ENCODE results near the gene RPS15.

The RPS15 gene

DNA sequence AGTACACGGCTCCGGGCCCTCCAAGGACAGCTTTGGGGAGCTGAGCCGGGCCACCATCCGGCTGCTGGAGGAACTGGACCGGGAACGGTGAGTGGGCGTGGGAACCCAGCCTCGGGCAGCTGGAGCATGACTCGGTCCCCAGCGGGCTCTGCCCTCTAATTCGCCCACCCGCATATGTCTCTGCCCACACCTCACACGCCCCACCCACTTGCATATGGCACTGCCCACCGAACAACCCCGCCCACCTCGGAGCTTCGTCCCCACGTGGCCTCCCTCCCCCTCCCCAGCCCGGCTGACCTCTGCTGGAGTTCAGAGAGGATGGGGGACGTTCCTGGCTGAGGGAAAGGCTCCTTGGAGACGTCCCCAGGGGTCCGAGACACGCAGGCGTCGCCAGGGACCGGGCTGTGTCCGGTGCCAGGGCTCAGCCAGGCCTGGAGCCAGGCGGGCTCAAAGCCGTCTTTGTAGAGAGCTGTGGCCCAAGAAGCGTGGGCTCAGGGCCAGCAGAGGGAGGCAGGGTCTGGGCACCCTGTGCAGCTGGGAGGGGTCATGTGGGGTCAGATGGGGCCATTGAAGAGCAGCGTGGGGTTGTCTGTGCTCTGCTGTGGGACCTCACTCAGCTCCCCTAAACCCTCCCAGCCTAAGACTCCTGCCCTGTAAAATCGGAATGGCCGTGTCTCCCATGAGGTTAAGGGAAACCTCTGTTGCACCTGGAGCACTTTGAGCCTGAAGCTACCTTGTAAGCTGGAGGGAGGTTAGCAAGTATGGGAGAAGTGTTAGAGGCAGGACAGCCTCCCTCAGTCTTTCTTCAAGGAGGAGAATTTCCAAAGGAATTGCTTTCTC is 15.5 kb downstream of the RPS15 start:
- Histone ChIP-seq H3K36me3 (replicated peaks; ENCODE audit: insufficient read depth, low read length) (no peaks in the 10 kb centered on the region), H3K9me2 (replicated peaks; ENCODE audit: insufficient read depth, low read length) (no peaks in the 10 kb centered on the region), H3K9ac (ENCODE audit: low read length) (no peak overlapping the region), H3K4me3 (ENCODE audit: low read length) (no peak overlapping the region), H3K9me3 (replicated peaks; ENCODE audit: insufficient read depth, low read length) (no peaks in the 10 kb centered on the region), H3K27me3 (replicated peaks; ENCODE audit: insufficient read depth, low read length) (peaks cover 67% of the 10 kb centered on the region), H3K4me2 (ENCODE audit: low read depth, low read length) (no peak overlapping the region), H3K4me1 (ENCODE audit: low read length) (peaks cover 13% of the 10 kb centered on the region; the same call in 1 of the 2 replicates), H3K27ac (ENCODE audit: low read length) (no peak overlapping the region), H2AFZ (ENCODE audit: low read length) (no peak overlapping the region), H3F3A (ENCODE audit: insufficient read depth, low read length) (peaks cover 19% of the 10 kb centered on the region), H4K20me1 (ENCODE audit: insufficient read depth, low read length) (no peaks in the 10 kb centered on the region; the same call in 1 of the 2 replicates), H3K79me2 (ENCODE audit: low read length) (no peaks in the 10 kb centered on the region)
- TF ChIP-seq, protein P1, sequence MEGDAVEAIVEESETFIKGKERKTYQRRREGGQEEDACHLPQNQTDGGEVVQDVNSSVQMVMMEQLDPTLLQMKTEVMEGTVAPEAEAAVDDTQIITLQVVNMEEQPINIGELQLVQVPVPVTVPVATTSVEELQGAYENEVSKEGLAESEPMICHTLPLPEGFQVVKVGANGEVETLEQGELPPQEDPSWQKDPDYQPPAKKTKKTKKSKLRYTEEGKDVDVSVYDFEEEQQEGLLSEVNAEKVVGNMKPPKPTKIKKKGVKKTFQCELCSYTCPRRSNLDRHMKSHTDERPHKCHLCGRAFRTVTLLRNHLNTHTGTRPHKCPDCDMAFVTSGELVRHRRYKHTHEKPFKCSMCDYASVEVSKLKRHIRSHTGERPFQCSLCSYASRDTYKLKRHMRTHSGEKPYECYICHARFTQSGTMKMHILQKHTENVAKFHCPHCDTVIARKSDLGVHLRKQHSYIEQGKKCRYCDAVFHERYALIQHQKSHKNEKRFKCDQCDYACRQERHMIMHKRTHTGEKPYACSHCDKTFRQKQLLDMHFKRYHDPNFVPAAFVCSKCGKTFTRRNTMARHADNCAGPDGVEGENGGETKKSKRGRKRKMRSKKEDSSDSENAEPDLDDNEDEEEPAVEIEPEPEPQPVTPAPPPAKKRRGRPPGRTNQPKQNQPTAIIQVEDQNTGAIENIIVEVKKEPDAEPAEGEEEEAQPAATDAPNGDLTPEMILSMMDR (IDR thresholded peaks at IDR 0.05; ENCODE audit: low read length), result no peak
- DNase-seq, result no peak

DNA sequence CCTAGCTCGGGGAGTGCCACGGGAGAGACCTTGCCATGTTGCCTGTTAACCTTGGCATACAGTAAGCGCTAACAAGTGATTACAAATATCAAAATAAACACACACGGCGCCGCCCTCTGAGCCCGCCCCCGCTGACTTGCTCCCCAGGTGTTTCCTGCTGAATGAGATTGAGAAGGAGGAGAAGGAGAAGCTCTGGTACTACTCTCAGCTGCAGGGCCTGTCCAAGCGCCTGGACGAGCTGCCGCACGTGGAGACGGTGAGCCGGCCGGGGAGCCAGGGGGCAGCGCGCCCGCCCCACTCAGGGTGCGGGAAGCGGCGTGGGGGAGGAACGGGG is 16.8 kb downstream of the RPS15 start:
- peak overlapping the region; percentile 26; the same call in 1 of the 2 replicates for H3K9ac ChIP-seq (ENCODE audit: low read length)
- H3K79me2 ChIP-seq (ENCODE audit: low read length), result no peaks in the 10 kb centered on the region
- peak overlapping the region; percentile 62 for H2AFZ ChIP-seq (ENCODE audit: low read length)
- H3K4me3 ChIP-seq (ENCODE audit: low read length), result peak overlapping the region; percentile 43
- H4K20me1 ChIP-seq (ENCODE audit: insufficient read depth, low read length), result no peaks in the 10 kb centered on the region
- H3K36me3 ChIP-seq (replicated peaks; ENCODE audit: insufficient read depth, low read length), result no peaks in the 10 kb centered on the region
- DNase-seq, result peak; percentile 70
- peak overlapping the region; percentile 88 for H3K4me2 ChIP-seq (ENCODE audit: low read depth, low read length)
- H3K9me3 ChIP-seq (replicated peaks; ENCODE audit: insufficient read depth, low read length), result no peaks in the 10 kb centered on the region
- peaks cover 61% of the 10 kb centered on the region for H3K27me3 ChIP-seq (replicated peaks; ENCODE audit: insufficient read depth, low read length)
- TF ChIP-seq EZH2phosphoT487 (IDR thresholded peaks at IDR 0.05; ENCODE audit: low read length) (no peak), EZH2 (optimal IDR thresholded peaks at IDR 0.05; ENCODE audit: low read depth, low read length) (no peak)
- TF ChIP-seq, protein P1 (IDR thresholded peaks at IDR 0.05; ENCODE audit: low read length), result no peak
- H3F3A ChIP-seq (ENCODE audit: insufficient read depth, low read length), result peaks cover 12% of the 10 kb centered on the region
- H3K9me2 ChIP-seq (replicated peaks; ENCODE audit: insufficient read depth, low read length), result no peaks in the 10 kb centered on the region
- H3K4me1 ChIP-seq (ENCODE audit: low read length), result peaks cover 13% of the 10 kb centered on the region; the same call in 1 of the 2 replicates
- peak overlapping the region; percentile 56; the same call in 1 of the 2 replicates for H3K27ac ChIP-seq (ENCODE audit: low read length)

DNA sequence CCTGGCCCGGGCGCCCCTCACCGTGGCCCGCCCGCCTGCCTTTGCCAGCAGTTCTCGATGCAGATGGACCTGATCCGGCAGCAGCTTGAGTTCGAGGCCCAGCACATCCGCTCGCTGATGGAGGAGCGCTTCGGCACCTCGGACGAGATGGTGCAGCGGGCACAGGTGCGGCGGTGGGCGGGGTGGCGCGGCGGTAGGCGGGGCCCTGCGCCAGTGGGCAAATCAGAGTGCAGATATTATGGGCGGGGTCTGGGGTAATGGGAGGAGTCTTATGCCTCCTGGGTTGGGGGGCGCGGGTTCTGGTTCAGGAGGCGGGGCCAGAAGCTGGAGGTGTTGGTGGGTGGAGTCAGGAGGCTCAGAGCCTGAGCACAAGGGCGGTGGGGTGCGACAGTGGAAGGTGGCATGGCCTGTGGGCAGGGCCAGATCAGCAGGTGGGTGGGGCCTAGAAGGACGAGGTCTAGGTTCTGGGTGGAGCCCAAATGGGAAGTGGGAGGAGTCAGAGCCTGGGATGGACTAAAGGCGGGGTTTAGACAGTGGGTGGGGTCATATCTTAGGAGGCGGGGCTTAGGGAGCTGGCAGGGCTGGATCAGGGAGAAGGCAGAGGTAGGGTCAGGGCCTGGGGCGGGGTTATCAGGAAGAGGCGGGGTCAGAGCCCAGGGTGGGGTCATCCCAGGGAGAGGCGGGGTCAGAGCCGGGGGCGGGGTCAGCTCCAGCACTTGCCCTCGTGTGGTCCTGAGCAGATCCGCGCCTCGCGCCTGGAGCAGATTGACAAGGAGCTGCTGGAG is 17.3 kb downstream of the RPS15 start:
- Histone ChIP-seq H2AFZ (ENCODE audit: low read length) (peak overlapping the region; percentile 62), H4K20me1 (ENCODE audit: insufficient read depth, low read length) (no peaks in the 10 kb centered on the region), H3K9ac (ENCODE audit: low read length) (peak overlapping the region; percentile 26; the same call in 1 of the 2 replicates), H3K9me3 (replicated peaks; ENCODE audit: insufficient read depth, low read length) (no peaks in the 10 kb centered on the region), H3K36me3 (replicated peaks; ENCODE audit: insufficient read depth, low read length) (no peaks in the 10 kb centered on the region), H3K4me1 (ENCODE audit: low read length) (peaks cover 13% of the 10 kb centered on the region; the same call in 1 of the 2 replicates), H3K79me2 (ENCODE audit: low read length) (no peaks in the 10 kb centered on the region), H3K4me2 (ENCODE audit: low read depth, low read length) (peak overlapping the region; percentile 88), H3K27me3 (replicated peaks; ENCODE audit: insufficient read depth, low read length) (peaks cover 56% of the 10 kb centered on the region), H3K9me2 (replicated peaks; ENCODE audit: insufficient read depth, low read length) (no peaks in the 10 kb centered on the region), H3K4me3 (ENCODE audit: low read length) (peak overlapping the region; percentile 43), H3K27ac (ENCODE audit: low read length) (peak overlapping the region; percentile 56; the same call in 1 of the 2 replicates), H3F3A (ENCODE audit: insufficient read depth, low read length) (peaks cover 12% of the 10 kb centered on the region)
- TF ChIP-seq, protein P1 (IDR thresholded peaks at IDR 0.05; ENCODE audit: low read length), result no peak
- peak; percentile 94 for DNase-seq

All from MM.1S (cell line).